NCI-H1694 (cell line): ENCODE measurements around the gene TTLL9.
"Not testable (repeated sequence)": the region's sequence is repeated elsewhere in the genome, so short reads cannot be mapped to it uniquely, and the experiment has no call there.

Experiments
- DNase-seq: peaks from one replicate; lab custom pipeline; 2025; lab: John Stamatoyannopoulos, UW

The TTLL9 gene

DNA sequence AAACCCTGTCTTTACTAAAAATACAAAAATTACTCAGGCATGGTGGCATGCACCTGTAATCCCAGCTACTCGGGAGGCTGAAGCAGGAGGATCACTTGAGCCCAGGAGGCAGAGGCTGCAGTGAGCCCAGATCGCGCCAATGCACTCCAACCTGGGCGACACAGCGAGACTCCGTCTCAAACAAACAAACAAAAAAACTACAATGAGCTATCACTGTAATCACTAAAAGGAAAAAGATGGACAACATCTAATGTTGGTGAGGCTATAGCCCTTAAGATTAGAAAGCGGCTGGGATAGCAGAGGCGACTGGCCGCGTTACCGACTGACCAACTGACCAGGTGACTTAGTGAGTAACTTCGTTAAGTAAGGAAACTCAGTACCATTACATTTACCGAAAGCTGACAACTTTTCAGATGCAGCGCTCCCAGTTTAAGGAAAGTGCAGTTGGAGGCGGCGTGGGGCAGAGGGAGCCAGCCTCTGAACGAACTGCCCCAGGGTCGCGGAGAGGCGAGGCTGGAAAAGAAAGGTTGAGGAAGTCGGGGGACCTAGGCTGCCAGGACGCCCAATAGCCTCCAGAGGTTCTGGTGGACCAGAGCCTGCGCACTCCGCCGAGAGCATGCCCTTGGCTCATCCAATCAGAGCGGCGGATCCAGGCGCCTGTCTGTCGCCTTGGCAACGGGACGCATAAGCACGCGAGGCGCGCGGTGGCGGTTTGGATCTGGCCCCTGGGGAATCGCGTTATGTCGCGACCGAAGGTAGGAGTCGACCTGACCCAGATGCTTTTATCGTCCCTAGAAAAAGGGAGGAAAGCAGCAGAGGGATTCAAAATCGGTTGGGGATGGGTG, 8.9 kb downstream of the TTLL9 start:
- peak; percentile 65 for DNase-seq

GRCh38 chr20:31881945-31882344, 11.5 kb downstream of the TTLL9 start:
- no peak for DNase-seq

DNA sequence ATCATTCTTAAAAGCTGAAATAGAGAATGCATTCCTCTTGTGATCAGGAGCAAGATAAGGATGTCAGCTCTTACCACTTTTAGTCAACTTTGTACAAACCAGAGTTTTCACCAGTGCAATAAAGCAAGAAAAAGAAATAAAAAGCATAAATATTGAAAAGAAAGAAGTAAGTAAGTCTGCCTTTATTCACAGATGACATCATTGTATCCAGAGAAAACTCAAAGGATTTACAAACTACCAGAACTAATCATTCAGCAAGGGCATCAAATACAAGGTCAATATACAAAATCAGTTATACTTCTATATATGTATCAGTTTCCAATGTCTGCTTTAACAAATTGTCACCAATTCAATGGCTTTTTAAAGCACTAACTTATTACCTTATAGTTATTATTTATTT, 13.4 kb downstream of the TTLL9 start:
- DNase-seq: no peak

DNA sequence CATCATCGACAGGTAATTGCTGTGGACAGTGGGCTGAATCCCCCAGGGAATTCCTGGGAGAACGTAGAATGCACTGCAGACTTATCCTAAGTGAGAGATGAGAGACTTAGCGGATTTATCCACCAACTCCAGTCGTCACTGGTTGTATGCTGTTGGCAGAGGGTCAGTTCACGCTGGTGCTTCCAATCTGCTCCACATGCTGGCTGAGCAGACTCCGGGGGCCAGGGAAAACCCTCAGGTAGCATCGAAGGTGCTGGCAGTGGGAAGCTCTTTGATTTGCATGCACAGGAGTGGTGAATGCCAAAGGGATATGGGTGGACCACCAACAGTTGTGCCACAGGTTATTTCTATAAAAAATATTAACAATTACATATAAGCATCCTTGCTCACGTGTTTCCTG, 20.2 kb downstream of the TTLL9 start:
- DNase-seq: no peak

GRCh38 chr20:31894980-31895675, 24.7 kb downstream of the TTLL9 start:
- DNase-seq: no peak

DNA sequence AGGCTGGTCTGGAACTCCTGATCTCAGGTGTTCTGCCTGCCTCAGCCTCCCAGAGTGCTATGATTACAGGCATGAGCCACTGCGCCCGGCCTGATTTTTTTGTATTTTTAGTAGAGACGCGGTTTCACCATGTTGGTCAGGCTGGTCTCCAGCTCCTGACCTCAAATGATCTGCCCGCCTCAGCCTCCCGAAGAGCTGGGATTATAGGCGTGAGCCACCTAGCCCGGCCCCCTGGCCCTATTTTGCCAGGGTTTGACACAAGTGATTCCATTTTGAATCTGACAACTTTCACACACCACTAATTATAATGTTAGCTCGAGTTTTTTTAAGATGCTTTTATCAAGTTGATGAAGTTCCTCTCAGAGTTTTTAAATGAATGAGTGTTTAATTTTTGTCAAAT, 25.6 kb downstream of the TTLL9 start:
- no peak for DNase-seq

GRCh38 chr20:31897541-31897940, 27.1 kb downstream of the TTLL9 start:
- no peak for DNase-seq

DNA sequence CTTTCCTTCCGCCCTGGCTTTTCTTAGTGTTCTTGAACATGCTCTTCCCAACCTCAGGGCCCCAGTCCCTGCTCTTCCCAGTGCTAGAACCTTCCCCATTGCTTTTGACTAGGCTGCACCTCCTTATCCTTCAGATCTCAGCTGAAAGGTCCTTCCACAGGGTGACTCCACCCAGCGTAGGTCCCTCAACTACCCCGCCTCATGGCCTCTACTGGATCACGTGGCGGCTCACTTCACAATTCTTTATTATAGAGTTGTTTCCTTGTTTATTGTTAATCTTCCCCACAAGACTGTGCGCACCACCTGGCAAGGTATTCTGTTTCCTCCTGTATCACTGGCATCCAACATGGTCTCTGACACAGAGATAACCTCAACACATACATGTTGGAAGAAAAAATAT, 31.2 kb downstream of the TTLL9 start:
- DNase-seq: no peak

DNA sequence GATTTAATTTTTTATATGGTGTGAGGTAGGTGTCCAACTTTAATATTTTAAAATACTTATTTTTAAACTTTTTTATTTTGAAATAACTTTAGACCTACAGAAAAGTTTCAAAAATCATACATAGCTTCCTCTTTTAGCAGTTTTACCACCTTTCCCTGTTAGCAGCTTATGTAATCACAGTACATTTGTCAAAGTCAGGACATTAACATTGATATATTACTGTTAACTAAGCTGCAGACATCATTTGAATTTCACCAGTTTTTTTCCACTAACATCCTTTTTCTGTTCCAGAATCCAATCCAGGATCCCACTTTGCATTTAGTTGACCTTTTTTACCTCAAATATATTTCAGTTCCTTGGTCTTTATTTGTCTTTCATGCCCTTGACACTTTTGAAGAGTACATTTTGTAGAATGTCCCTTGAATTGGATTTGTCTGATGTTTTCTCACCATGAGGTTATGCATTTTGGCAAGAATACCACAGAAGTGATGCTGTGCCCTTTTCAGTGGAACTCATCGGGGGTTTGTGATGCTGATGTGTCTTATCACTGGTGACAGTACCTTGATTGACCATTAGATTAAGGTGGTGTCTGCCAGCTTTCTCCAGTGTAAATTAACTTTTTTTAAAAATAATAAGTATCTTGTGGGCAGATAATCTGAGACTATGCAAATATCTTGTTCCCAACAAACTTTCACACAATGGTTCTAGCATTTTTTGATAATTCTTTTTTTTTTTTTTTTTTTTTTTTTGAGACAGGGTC, 33.4 kb downstream of the TTLL9 start:
- no peak for DNase-seq

- no peak for DNase-seq
Observed at GRCh38 chr20:31906001-31906400, 35.6 kb downstream of the TTLL9 start.

GRCh38 chr20:31907046-31907445, 36.6 kb downstream of the TTLL9 start:
- no peak for DNase-seq

- DNase-seq: no peak
Observed at GRCh38 chr20:31908016-31908415, 37.6 kb downstream of the TTLL9 start.

GRCh38 chr20:31908424-31908823, 38.0 kb downstream of the TTLL9 start:
- no peak for DNase-seq

DNA sequence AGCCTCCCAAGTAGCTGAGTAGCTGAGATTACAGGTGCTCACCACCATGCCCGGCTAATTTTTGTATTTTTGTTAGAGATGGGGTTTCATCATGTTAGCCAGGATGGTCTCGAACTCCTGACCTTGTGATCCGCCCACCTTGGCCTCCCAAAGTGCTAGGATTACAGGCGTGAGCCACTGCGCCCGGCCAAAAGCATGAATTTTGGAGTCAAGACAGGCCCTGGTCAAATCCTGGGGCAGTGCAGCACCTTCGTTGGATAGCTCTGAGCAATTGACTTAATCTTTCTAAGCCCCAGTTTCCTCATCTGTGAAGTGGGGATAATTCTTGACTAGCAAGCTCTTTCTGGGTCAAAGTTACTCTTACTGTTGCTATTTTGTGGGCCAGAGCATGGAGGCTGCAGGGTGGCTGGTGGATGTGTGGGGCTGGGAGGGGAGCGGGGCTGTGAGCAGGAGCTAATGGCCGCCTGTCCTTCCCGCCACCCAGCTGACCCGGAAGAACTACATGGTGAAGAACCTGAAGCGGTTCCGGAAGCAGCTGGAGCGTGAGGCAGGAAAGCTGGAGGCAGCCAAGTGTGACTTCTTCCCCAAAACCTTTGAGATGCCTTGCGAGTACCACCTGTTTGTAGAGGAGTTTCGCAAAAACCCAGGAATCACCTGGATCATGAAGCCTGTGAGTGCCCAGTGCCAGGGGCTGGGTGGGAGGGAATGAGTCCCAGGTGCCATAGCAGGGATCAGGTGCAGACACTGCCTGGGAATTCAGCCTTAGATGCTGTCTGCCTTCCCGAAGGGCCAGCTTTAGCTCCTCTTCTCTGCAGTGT, 39.0 kb downstream of the TTLL9 start:
- no peak for DNase-seq

GRCh38 chr20:31910071-31910803, 39.8 kb downstream of the TTLL9 start:
- no peak for DNase-seq

DNA sequence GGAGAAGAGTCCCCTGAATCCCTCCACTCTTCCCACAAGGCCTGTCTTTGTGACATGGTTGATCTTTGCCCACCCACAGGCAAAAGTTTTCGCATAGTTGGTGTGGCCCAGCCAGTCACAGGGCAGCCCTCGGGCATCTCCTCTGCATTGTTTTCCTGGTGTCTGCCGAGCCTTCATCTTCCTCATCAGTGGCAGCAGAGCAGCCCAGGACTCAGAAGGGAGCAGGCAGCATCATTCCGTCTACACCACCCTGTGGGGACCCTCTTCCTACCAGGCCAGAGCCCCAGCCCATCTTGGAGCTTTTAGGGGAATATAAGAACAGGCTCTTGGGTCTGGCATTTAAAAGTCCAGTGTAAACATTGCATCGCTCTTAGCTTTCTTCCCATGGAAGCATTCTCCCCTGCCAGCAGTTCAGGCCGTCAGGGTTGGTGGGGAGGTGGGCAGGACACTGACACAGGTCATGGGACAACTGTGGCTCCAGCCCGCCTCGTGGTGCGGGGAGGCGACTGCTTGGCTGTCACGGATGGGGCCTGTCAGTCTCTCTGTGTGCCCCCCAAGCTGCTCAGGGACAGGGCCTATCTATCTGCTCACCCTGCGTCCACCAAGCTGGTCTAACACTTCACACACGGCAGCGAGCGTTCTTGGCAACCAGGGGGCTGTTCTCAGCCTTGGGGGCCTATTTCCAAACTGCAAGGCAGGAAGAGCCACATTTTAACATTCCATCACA, 43.2 kb downstream of the TTLL9 start:
- no peak for DNase-seq

GRCh38 chr20:31914170-31914569, 43.7 kb downstream of the TTLL9 start:
- no peak for DNase-seq

GRCh38 chr20:31915491-31916280, 45.3 kb downstream of the TTLL9 start:
- peak; percentile 73 for DNase-seq

GRCh38 chr20:31916708-31917107, 46.3 kb downstream of the TTLL9 start:
- DNase-seq: no peak

DNA sequence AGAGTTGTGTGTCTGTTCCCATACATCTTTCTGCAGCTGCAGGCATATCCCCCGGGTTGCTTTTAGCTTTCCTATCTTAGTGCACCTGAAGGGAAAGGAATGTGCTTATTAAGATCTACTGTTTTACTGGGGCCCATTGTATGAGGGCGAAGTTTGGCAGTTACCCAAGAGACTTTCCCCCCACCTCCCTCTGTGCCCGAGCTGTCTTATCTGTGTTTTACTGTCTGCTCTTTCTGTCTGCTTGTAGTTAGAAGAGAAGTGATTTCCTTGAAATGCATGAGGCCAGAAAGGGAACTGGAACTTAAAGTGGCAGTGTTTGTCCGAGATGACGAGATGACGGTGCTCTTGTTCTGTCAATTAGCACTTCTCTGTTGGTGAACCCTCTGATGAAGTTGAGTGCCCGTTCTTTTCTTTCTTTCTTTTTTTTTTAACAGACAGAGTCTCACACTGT, 47.6 kb downstream of the TTLL9 start:
- not testable (repeated sequence) for DNase-seq
